ENCODE data around the gene ACTL8. TPM values are rescaled to one million over a fixed set of nuclear protein-coding genes. Genes with fewer than 3 reads are reported as not detected.

Gene ACTL8
- total RNA-seq, 1 donor from 2014 or later = 0.26 TPM

GRCh38 chr1:17711941-17712340 lies 43.2 kb upstream of the ACTL8 start:
- Mint-ChIP-seq H3K4me3 (ENCODE audit: unreplicated experiment) (no peak overlapping the region), H3K27ac (ENCODE audit: unreplicated experiment) (no peak overlapping the region), H3K9me3 (ENCODE audit: unreplicated experiment) (peaks cover 4% of the 10 kb centered on the region), H3K36me3 (ENCODE audit: low read depth, unreplicated experiment) (no peaks in the 10 kb centered on the region), H3K4me1 (ENCODE audit: unreplicated experiment) (peaks cover 3% of the 10 kb centered on the region), H3K27me3 (ENCODE audit: unreplicated experiment) (no peaks in the 10 kb centered on the region)
- DNase-seq (ENCODE audit: low spot score) = no peak
- no peak for TF ChIP-seq CTCF (IDR thresholded peaks at IDR 0.05; ENCODE audit: unreplicated experiment)

- Mint-ChIP-seq H3K27me3 (ENCODE audit: unreplicated experiment) (no peaks in the 10 kb centered on the region), H3K27ac (ENCODE audit: unreplicated experiment) (no peak overlapping the region), H3K9me3 (ENCODE audit: unreplicated experiment) (peaks cover 4% of the 10 kb centered on the region), H3K36me3 (ENCODE audit: low read depth, unreplicated experiment) (no peaks in the 10 kb centered on the region), H3K4me3 (ENCODE audit: unreplicated experiment) (no peak overlapping the region), H3K4me1 (ENCODE audit: unreplicated experiment) (peaks cover 3% of the 10 kb centered on the region)
- no peak for TF ChIP-seq CTCF (IDR thresholded peaks at IDR 0.05; ENCODE audit: unreplicated experiment)
- no peak for DNase-seq (ENCODE audit: low spot score)
Observed at GRCh38 chr1:17713993-17714392, 41.1 kb upstream of the ACTL8 start.

GRCh38 chr1:17717594-17718535 lies 37.3 kb upstream of the ACTL8 start:
- H3K27me3 Mint-ChIP-seq (ENCODE audit: unreplicated experiment) = no peaks in the 10 kb centered on the region
- no peak overlapping the region for H3K4me3 Mint-ChIP-seq (ENCODE audit: unreplicated experiment)
- peaks cover 3% of the 10 kb centered on the region for H3K4me1 Mint-ChIP-seq (ENCODE audit: unreplicated experiment)
- H3K9me3 Mint-ChIP-seq (ENCODE audit: unreplicated experiment) = no peaks in the 10 kb centered on the region
- no peaks in the 10 kb centered on the region for H3K36me3 Mint-ChIP-seq (ENCODE audit: low read depth, unreplicated experiment)
- no peak for TF ChIP-seq CTCF (IDR thresholded peaks at IDR 0.05; ENCODE audit: unreplicated experiment)
- no peak for DNase-seq (ENCODE audit: low spot score)
- H3K27ac Mint-ChIP-seq (ENCODE audit: unreplicated experiment) = no peak overlapping the region

GRCh38 chr1:17719874-17720273 lies 35.3 kb upstream of the ACTL8 start:
- Mint-ChIP-seq H3K9me3 (ENCODE audit: unreplicated experiment) (no peaks in the 10 kb centered on the region), H3K27me3 (ENCODE audit: unreplicated experiment) (no peaks in the 10 kb centered on the region), H3K27ac (ENCODE audit: unreplicated experiment) (no peak overlapping the region), H3K4me1 (ENCODE audit: unreplicated experiment) (peaks cover 3% of the 10 kb centered on the region), H3K36me3 (ENCODE audit: low read depth, unreplicated experiment) (no peaks in the 10 kb centered on the region), H3K4me3 (ENCODE audit: unreplicated experiment) (no peak overlapping the region)
- TF ChIP-seq CTCF (IDR thresholded peaks at IDR 0.05; ENCODE audit: unreplicated experiment) = no peak
- no peak for DNase-seq (ENCODE audit: low spot score)

- no peak for TF ChIP-seq CTCF (IDR thresholded peaks at IDR 0.05; ENCODE audit: unreplicated experiment)
- no peaks in the 10 kb centered on the region for H3K4me1 Mint-ChIP-seq (ENCODE audit: unreplicated experiment)
- no peaks in the 10 kb centered on the region for H3K9me3 Mint-ChIP-seq (ENCODE audit: unreplicated experiment)
- no peak overlapping the region for H3K4me3 Mint-ChIP-seq (ENCODE audit: unreplicated experiment)
- H3K36me3 Mint-ChIP-seq (ENCODE audit: low read depth, unreplicated experiment) = no peaks in the 10 kb centered on the region
- no peak overlapping the region for H3K27ac Mint-ChIP-seq (ENCODE audit: unreplicated experiment)
- no peak for DNase-seq (ENCODE audit: low spot score)
- H3K27me3 Mint-ChIP-seq (ENCODE audit: unreplicated experiment) = no peaks in the 10 kb centered on the region
Observed at GRCh38 chr1:17721444-17721843, 33.7 kb upstream of the ACTL8 start.
